Cardiac muscle cell (in vitro differentiated cells and primary cell): ENCODE measurements around the gene DERL3. TPM values are rescaled to one million over a fixed set of nuclear protein-coding genes. Genes with fewer than 3 reads are reported as not detected.

Experiments used
- DNase-seq, 2 donors: peaks; one replicate each; pipeline versions ENCODE4 v3.0.0 to v3.0.0-alpha.2; 2010 to 2017; ENCODE audit warnings: low read depth in 1 of 2, low spot score in 1 of 2
- H3K27ac ChIP-seq: fragments of 200-600 bp; sonication (generic); 2 replicates; pipeline ENCODE4 v1.5.1; 2016
- H3K27me3 ChIP-seq: fragments of 200-600 bp; sonication (generic); 2 replicates; pipeline ENCODE4 v1.6.0; 2016; ENCODE audit warnings: control low read depth
- H3K36me3 ChIP-seq: fragments of 200-600 bp; sonication (generic); 2 replicates; pipeline ENCODE4 v1.5.1; 2016; ENCODE audit warnings: control low read depth
- H3K4me1 ChIP-seq: fragments of 200-600 bp; sonication (generic); 2 replicates; pipeline ENCODE4 v1.8.1; 2017; ENCODE audit warnings: low read depth, mild to moderate bottlenecking, mixed run types
- H3K4me3 ChIP-seq: fragments of 200-600 bp; sonication (generic); 2 replicates; pipeline ENCODE4 v1.5.1; 2016; ENCODE audit warnings: mild to moderate bottlenecking
- H3K9me3 ChIP-seq: fragments of 200-600 bp; sonication (generic); 2 replicates; pipeline ENCODE4 v1.5.1; 2017; ENCODE audit warnings: low read depth, mild to moderate bottlenecking, control low read depth
- polyA plus RNA-seq: library from polyadenylated mRNA; unstranded; fragments of >200 nt; fragmentation: Nextera tagmentation; extraction: Ambion mirVana; gene quantifications from 2 replicates; pipeline ENCODE4 v1.2.1, GENCODE V29; 2016
- total RNA-seq: library from RNA; depleted of rRNA; stranded (reverse); fragments of >200 nt; gene quantifications from 2 replicates; pipeline ENCODE4 v1.2.3, GENCODE V29; 2016
- TF ChIP-seq, protein P1 (sequence below): IDR thresholded peaks from 2 replicates; pipeline ENCODE4 v1.5.1; 2012; ENCODE audit warnings: low read depth, mild to moderate bottlenecking, low read length

The DERL3 gene
- total and polyA plus RNA-seq, 2 experiments from 2014 or later, result 18.0 to 55.3 TPM

DNA sequence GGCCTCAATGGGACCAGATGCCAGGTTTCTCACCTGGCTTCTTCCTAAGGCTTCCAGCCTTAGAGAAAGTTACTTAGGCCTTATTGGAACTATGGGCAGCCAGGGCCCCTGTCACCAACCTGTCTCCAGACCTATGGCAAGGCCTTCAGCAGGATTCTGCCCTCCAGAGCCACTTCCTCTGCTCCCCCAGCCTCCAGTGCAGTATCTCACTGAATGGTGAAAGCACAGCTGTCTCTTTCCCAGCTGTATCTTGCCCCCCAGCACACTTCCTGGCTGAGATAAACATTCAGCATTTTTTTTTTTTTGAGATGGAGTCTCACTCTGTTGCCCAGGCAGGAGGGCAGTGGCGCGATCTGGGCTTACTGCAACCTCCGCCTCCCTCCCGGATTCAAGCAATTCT lies 20.4 kb upstream of the DERL3 start:
- TF ChIP-seq, protein P1, sequence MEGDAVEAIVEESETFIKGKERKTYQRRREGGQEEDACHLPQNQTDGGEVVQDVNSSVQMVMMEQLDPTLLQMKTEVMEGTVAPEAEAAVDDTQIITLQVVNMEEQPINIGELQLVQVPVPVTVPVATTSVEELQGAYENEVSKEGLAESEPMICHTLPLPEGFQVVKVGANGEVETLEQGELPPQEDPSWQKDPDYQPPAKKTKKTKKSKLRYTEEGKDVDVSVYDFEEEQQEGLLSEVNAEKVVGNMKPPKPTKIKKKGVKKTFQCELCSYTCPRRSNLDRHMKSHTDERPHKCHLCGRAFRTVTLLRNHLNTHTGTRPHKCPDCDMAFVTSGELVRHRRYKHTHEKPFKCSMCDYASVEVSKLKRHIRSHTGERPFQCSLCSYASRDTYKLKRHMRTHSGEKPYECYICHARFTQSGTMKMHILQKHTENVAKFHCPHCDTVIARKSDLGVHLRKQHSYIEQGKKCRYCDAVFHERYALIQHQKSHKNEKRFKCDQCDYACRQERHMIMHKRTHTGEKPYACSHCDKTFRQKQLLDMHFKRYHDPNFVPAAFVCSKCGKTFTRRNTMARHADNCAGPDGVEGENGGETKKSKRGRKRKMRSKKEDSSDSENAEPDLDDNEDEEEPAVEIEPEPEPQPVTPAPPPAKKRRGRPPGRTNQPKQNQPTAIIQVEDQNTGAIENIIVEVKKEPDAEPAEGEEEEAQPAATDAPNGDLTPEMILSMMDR, result no peak
- peaks cover 15% of the 10 kb centered on the region for H3K4me1 ChIP-seq
- no peak for DNase-seq
- H3K4me3 ChIP-seq, result no peak overlapping the region
- peaks cover 3% of the 10 kb centered on the region for H3K36me3 ChIP-seq
- no peaks in the 10 kb centered on the region for H3K9me3 ChIP-seq
- no peaks in the 10 kb centered on the region for H3K27me3 ChIP-seq
- H3K27ac ChIP-seq, result no peak overlapping the region

DNA sequence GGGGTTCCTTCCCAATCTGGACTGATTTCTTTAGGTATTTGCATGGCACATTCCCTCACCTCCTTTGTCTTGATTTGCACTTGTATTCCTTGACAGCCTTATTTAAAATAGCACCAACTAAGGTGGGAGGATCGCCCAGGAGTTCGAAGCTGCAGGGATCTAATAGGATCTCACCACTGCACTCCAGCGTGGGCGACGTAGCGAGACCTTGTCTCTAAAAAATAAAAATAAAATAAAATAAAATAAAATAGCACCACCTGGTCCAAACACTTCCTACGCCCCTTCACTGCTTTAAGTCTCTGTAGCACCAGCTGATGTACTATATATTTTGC lies 19.6 kb upstream of the DERL3 start:
- Histone ChIP-seq H3K36me3 (no peaks in the 10 kb centered on the region), H3K27ac (peak overlapping the region; percentile 88), H3K9me3 (no peaks in the 10 kb centered on the region), H3K4me3 (peak overlapping the region; percentile 45), H3K4me1 (peaks cover 15% of the 10 kb centered on the region), H3K27me3 (no peaks in the 10 kb centered on the region)
- DNase-seq, result no peak
- TF ChIP-seq, protein P1, result peak; percentile 25

DNA sequence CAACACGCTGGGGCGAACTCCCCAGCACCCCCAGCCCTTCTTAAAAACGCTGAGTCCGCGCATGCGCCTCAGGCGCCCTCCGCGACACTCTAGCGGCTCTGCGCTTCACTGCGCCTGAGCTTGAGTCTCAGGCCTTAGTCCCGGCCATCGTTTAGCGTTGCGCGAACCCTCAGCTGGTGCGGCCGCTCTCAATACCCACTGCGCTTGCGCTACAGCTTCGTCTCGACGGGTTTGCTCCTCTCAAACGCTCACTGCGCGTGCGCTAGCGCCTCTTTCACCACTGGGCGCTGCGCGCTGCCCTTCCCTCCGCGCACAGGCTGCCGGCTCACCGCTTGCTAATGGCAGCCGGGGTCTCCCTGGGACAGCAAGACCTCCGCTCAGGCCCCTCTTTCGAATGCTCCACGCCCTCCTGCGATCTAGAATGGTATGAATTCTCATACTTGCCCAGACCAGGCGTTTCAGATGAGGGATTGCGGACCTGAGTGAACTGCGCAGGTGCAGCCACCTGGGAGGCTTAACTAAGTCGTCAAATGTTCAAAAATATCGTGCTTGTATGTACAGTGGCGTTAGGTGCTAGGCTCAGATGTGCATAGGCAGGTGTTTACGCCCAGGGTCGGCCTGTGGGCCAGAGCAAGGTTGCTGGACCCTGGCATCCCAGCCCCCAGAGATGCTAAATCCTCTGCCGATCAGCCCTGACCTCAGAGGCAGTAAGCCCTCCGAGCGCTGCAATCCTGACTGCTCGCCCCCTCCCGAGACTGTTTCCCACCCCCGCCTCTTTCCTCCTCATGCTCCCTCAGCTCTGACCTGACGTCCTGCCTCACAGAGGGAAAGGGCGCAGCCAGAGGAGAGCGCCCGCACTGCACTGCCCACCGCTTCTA lies 19.0 kb upstream of the DERL3 start, which contains the start of gene SLC2A11:
Gene SLC2A11, plus strand, starts transcription at position 270 of the 878 bp plus-strand sequence. Its CDS starts 125 bp downstream, at position 395.
- H3K4me3 ChIP-seq, result peak within 1 kb of the TSS; percentile 45
- H3K27me3 ChIP-seq, result no peaks in the 10 kb centered on the region
- peak within 1 kb of the TSS; percentile 88 for H3K27ac ChIP-seq
- no peaks in the 10 kb centered on the region for H3K36me3 ChIP-seq
- TF ChIP-seq, protein P1, result no peak
- peaks cover 15% of the 10 kb centered on the region for H3K4me1 ChIP-seq
- DNase-seq, result peak; percentile 98 to 100
- H3K9me3 ChIP-seq, result no peaks in the 10 kb centered on the region

DNA sequence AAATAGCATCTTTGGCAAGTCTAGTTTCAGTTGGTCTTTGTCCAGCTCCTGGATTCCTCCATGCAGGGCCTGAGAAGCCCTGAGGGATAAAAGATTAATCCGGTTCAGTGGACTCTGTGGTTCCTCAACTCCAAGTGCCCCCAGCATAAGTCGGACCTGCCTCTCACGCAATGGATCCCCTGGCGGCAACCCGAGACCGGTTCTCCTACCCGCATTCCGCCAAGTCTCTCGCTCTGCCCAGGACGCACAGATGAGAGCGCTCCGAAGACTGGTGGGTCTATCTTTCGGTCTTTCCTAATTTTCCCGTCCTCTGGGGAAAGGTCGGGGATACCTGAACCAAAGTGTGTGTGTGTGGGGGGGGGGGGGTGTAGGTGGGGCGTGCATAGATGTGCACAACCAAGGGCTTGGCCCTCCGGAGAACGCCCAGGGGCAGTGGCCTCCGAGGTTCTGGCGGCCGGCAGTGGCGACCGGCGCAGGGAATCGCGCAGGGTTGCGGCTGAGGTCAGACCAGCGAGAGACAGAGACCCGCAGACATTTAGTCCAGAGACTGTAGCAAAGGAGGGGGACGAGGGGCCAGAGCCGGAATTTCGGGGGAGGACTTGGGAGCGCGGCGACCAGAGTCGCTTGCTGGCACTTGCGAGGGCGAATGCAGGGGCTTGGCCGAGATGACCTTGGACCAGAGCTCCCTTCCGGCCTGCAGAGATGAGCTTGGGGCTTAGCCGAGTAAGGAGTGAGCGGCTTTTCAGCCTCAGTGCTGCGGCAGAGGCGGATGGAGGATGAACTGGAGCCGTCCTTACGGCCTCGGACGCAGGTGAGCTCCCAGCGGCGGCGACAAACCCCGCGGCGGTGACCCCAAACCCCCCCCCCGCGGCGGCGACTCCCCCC lies 18.2 kb upstream of the DERL3 start:
- Histone ChIP-seq H3K4me3 (peak overlapping the region; percentile 24), H3K9me3 (no peaks in the 10 kb centered on the region), H3K36me3 (no peaks in the 10 kb centered on the region), H3K27ac (peak overlapping the region; percentile 88), H3K27me3 (no peaks in the 10 kb centered on the region), H3K4me1 (peaks cover 15% of the 10 kb centered on the region)
- TF ChIP-seq, protein P1, result no peak
- DNase-seq, result peak; percentile 50 to 63

DNA sequence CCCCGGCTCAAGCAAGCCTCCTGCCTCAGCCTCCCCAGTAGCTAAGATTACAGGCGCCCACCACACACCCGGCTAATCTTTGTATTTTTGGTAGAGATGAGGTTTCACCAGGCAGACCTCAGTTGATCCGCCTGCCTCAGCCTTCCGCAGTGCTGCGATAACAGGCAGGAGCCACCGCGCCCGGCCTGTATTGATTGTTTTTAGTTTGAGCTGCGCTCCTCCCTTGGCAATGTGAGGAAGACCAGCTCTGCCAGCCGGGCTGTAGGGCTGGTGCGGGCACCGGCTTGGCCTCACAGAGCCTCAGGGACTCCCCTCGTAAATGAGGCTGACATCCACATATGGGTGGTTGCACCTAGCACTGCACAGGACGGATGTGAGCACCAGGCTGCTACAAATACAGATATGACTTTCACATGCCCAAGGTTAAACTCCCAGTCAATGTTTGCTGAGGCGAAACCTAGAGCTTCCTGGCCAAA lies 11.4 kb upstream of the DERL3 start:
- TF ChIP-seq, protein P1, result no peak
- no peak for DNase-seq

More for the DNA sequence above, 11.4 kb upstream of the DERL3 start:
- Histone ChIP-seq H3K36me3 (no peaks in the 10 kb centered on the region), H3K27me3 (no peaks in the 10 kb centered on the region), H3K4me3 (no peak overlapping the region), H3K4me1 (peaks cover 21% of the 10 kb centered on the region), H3K9me3 (no peaks in the 10 kb centered on the region), H3K27ac (no peak overlapping the region)
